Superior temporal gyrus (tissue), 1 donor: ENCODE results near the gene DHX30.
"Not testable (repeated sequence)": the region's sequence is repeated elsewhere in the genome, so short reads cannot be mapped to it uniquely, and the experiment has no call there.

Experiments used
- DNase-seq: peaks from one replicate; pipeline ENCODE4 v3.0.0-alpha.2; 2016; ENCODE audit errors: extremely low spot score

The DHX30 gene

DNA sequence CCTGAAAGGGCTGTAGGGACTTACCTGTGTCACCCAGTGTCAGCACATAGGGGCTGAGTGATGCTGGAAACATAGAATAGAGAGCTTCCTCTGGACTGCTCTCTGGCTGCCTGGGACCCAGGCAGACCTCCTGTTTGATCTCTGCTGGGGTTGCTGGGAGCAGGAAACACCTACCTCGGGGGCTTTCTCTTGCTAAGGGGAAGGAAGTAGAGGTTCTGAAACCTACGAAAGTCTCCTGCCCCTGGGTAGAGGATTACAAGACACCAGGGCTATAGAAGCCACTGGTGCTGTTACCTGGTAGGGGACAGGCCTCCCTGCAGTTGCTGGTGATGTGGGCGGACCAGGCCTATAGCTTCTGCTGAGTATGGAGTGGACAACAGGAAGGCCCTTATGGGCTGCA, 81.7 kb downstream of the DHX30 start:
- DNase-seq: no peak

GRCh38 chr3:47885168-47885567, 82.2 kb downstream of the DHX30 start:
- DNase-seq: no peak

- not testable (repeated sequence) for DNase-seq
These were observed 85.1 kb downstream of the DHX30 start for GRCh38 chr3:47887991-47888390.

DNA sequence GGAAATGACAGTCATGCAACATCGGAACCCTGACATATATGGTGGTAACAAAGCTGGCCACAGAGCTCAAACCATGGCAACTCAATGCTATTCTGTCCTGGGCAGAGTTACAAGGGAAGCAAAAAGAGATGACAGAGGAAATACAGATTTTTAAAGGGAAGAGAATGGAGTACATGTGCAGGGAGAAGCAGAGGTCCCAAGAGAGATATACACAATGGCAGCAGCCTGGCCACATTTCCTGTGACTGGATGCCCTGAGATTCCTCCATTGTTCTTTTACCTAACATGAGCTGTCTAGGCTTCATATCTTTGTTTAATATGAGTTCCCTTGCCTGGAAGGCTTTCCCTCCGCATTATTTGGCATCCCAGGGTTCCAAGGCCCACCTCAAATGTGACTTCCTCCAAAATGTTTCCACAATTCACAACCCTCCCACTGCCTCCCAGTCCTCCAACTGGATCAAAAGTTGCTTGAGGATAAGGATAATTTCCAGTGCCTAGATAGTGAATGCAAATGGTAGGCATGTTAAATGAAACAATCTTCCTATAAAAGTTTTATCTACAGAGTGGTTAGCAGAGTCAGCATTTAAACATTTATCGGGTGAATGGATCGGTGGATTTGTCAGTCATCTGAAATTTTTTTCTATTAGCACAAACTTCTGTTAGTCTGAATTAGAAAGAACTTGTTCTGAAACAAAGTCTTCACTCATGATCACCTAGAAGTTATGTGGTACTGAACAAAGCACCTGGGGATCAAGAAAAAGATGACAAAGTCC, 86.2 kb downstream of the DHX30 start:
- DNase-seq: no peak

DNA sequence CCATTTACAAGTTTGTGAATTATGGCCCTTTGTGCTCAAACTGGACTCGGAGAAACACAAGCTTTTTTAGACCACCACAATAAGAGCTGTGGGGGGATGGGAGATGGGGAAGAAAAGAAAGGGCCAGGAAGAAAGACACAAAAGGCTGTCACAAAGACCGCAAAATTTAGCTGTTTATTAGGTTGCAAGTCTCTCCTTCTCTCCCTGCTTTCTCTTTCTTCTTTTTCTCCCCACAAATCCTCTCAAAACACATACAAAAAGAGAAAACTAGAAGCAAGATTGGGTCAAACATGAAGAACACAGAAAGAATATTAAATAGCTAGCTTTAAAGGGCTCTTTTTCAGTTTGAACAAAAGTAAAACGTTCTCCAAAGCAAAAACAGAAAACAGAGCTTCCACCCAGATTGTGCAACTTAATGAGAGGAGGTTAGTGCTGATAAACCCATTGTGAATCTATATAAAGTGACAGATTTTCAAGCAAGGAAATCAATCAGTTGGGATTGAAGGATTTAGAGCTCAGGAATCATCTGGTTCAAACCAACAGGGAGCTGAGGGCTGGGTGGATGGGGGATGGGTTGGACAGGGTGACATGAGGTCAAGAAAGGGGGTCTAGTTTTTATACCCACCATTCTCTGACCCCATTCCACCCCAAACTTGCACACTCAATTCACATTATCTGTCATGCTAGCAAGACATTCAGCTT, 87.3 kb downstream of the DHX30 start:
- peak; percentile 41 for DNase-seq

GRCh38 chr3:47890828-47891612, 88.1 kb downstream of the DHX30 start:
- peak; percentile 73 for DNase-seq

DNA sequence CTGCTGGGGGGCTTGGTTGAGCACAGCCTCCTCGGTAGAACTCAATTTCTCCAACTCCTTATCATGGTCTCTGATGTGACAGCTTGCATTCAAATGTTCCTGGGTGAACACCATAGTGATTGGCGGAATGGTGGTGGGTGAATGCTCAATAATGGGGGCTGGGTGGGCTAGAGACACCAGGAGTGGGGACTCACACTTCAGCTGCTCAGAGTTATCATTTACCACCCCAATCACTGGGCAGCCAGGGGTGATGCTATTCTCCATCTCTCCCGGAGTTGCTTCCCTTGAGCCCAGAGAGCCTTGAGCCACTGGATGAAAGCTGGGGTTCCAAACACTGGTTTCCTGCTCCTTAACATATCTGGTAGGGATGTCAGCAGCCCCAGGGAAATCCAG, 88.7 kb downstream of the DHX30 start:
- DNase-seq: no peak

DNA sequence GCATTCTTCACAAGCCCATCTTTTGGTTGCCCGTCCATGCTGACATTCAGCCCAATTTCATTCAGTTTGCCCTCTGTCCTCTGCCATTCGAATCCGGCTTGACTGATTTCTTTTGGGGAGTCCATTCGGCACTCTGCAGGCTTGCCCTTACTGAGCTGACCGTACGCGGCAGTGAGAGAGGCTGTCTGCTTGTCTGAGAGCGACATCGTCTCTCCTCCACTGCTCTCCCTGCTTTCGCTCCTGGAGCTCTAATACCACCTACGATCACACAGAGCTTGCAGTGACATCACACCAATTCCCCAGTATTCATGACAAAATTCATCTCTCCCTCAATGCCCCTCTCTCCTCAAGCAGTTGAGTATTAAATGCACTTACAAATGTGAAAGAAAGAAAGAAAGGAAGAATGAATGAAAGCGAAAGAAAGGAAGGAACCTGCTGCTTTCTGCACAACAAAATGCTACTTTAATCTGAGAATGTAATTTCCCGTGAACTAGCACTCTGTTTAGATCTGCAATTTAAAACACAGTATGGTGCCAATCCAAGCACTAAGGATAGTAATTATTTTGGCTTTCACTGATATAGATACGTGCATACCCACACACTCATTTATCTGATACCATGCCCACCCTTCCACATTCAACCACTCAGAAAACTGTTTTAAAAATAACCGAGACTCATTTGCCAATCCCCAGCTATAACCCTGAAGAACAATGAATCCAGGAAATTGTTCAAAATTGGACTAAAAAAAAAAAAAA, 89.5 kb downstream of the DHX30 start:
- peak; percentile 65 for DNase-seq

- DNase-seq: no peak
These were observed 92.3 kb downstream of the DHX30 start for GRCh38 chr3:47895241-47895640.

DNA sequence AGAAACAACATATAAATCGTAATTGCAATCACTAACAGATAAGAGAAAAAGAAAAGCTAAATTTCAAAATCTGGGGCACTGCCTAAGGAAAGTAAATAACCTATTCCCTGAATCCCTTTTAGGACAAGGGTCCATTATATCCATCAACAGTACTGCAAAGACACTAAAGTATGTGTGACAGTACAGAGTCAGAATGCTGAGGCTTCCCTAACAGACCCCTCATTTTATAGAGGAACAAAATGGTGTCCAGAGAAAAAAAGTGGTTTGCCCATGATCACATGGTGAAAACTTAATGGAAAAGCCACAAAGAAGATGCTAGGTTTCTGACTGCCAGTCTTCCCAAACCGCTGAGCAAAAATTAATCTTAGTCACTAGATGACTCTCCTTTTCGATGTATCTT, 93.8 kb downstream of the DHX30 start:
- DNase-seq: no peak

DNA sequence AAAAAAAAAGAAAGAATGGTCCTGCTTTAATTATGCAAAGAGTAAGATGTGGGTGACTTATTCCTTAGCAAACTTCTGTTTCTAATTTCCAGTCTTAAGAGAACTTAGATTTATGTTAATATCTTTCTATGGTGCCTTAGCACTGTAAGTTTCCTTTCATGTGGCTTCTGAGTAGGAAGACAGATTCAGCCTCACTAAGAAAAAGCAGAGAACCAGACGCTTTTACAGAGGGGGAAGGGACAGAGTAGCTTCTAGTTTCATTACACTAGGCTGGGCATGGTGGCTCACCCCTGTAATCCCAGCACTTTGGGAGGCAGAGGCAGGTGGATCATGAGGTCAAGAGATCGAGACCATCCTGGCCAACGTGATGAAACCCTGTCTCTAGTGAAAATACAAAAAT, 95.0 kb downstream of the DHX30 start:
- DNase-seq: no peak

- DNase-seq: no peak
These were observed 96.7 kb downstream of the DHX30 start for GRCh38 chr3:47899495-47900108.
